ENCODE data around the gene NXT1. TPM values are rescaled to one million over a fixed set of nuclear protein-coding genes. Genes with fewer than 3 reads are reported as not detected.

Gene NXT1
- 11.5 and 21.1 TPM in 2 replicates for total RNA-seq

GRCh38 chr20:23350196-23350903 is at the start of gene NXT1:
Gene NXT1 (plus strand): TSS chr20:23350791. CDS start chr20:23354042, 3,251 bp downstream.

GRCh38 chr20:23361476-23362391 is 11.1 kb downstream of the NXT1 start, which contains the start of gene GZF1:
Gene GZF1 (plus strand): TSS chr20:23362182. CDS start chr20:23364384, 2,202 bp downstream.

Other genes with a start within 250 kb of the NXT1 start
- gene GZF1, start 11.4 kb downstream of the NXT1 start, total RNA-seq, result 32.5 and 32.7 TPM in 2 replicates
- 10.8 and 11.7 TPM in 2 replicates for gene NAPB, start 70.7 kb downstream of the NXT1 start, total RNA-seq
- gene CSTL1, start 88.9 kb downstream of the NXT1 start, total RNA-seq, result not detected in 2 replicates
- not detected in 2 replicates for gene CST11, start 102.1 kb downstream of the NXT1 start, total RNA-seq
- gene CST8, start 140.3 kb downstream of the NXT1 start, total RNA-seq, result not detected in 2 replicates
- gene CST9L, start 217.7 kb downstream of the NXT1 start, total RNA-seq, result not detected in 2 replicates

Data from smooth muscle cell of the pulmonary artery (primary cell).